Rectal smooth muscle tissue (tissue), 1 donor: Measurements from ENCODE around the gene PON3.

Experiments
- H3K27ac ChIP-seq: one replicate; pipeline ENCODE4 v1.7.0; 2013; ENCODE audit warnings: low read depth, low read length, inconsistent platforms
- H3K27me3 ChIP-seq: one replicate; pipeline ENCODE4 v1.7.0; 2013; ENCODE audit warnings: low read length; ENCODE audit not compliant: control insufficient read depth, insufficient read depth
- H3K36me3 ChIP-seq: one replicate; pipeline ENCODE4 v1.7.0; 2013; ENCODE audit warnings: low read length; ENCODE audit not compliant: control insufficient read depth, insufficient read depth
- H3K4me1 ChIP-seq: one replicate; pipeline ENCODE4 v1.7.0; 2013; ENCODE audit warnings: low read length; ENCODE audit not compliant: control insufficient read depth, insufficient read depth
- H3K4me3 ChIP-seq: one replicate; pipeline ENCODE4 v1.7.0; 2013; ENCODE audit warnings: low read length
- H3K9ac ChIP-seq: one replicate; pipeline ENCODE4 v1.7.0; 2013; ENCODE audit warnings: low read length

Gene PON3

GRCh38 chr7:95396136-95397032 lies at the start of gene PON3:
Gene PON3 (minus strand): TSS chr7:95396375. CDS start chr7:95396350, 25 bp downstream.
- Histone ChIP-seq H3K27me3 (no peaks in the 10 kb centered on the region), H3K9ac (peak within 1 kb of the TSS; percentile 58), H3K36me3 (no peaks in the 10 kb centered on the region), H3K27ac (no peak within 1 kb of the TSS), H3K4me3 (peak within 1 kb of the TSS; percentile 46), H3K4me1 (peaks cover 2% of the 10 kb centered on the region)

GRCh38 chr7:95444796-95445195 lies 48.6 kb upstream of the PON3 start:
- H3K4me3 ChIP-seq: no peak overlapping the region
- H3K36me3 ChIP-seq: no peaks in the 10 kb centered on the region
- no peaks in the 10 kb centered on the region for H3K27me3 ChIP-seq
- H3K4me1 ChIP-seq: no peaks in the 10 kb centered on the region
- H3K9ac ChIP-seq: no peak overlapping the region
- no peak overlapping the region for H3K27ac ChIP-seq

GRCh38 chr7:95441042-95441823 lies 45.1 kb upstream of the PON3 start:
- H3K4me3 ChIP-seq: no peak overlapping the region
- no peak overlapping the region for H3K27ac ChIP-seq
- H3K4me1 ChIP-seq: no peaks in the 10 kb centered on the region
- no peak overlapping the region for H3K9ac ChIP-seq
- H3K27me3 ChIP-seq: no peaks in the 10 kb centered on the region
- H3K36me3 ChIP-seq: no peaks in the 10 kb centered on the region

- Histone ChIP-seq H3K4me1 (no peaks in the 10 kb centered on the region), H3K36me3 (no peaks in the 10 kb centered on the region), H3K27ac (no peak overlapping the region), H3K27me3 (no peaks in the 10 kb centered on the region), H3K9ac (no peak overlapping the region), H3K4me3 (no peak overlapping the region)
These were observed 44.3 kb upstream of the PON3 start for GRCh38 chr7:95440394-95441038.

GRCh38 chr7:95436407-95436806 lies 40.2 kb upstream of the PON3 start:
- Histone ChIP-seq H3K4me1 (peaks cover 2% of the 10 kb centered on the region), H3K27me3 (no peaks in the 10 kb centered on the region), H3K4me3 (no peak overlapping the region), H3K36me3 (no peaks in the 10 kb centered on the region), H3K27ac (no peak overlapping the region), H3K9ac (no peak overlapping the region)

- H3K9ac ChIP-seq: peak overlapping the region; percentile 41
- peak overlapping the region; percentile 66 for H3K27ac ChIP-seq
- no peaks in the 10 kb centered on the region for H3K36me3 ChIP-seq
- no peaks in the 10 kb centered on the region for H3K27me3 ChIP-seq
- peaks cover 2% of the 10 kb centered on the region for H3K4me1 ChIP-seq
- H3K4me3 ChIP-seq: peak overlapping the region; percentile 68
These were observed 39.2 kb upstream of the PON3 start for GRCh38 chr7:95435422-95435780.

GRCh38 chr7:95434557-95435421 lies 38.6 kb upstream of the PON3 start, which contains the start of gene PON2:
Gene PON2 (minus strand): TSS chr7:95435028. CDS start chr7:95434951, 77 bp downstream.
- Histone ChIP-seq H3K4me3 (peak within 1 kb of the TSS; percentile 68), H3K27ac (peak within 1 kb of the TSS; percentile 66), H3K4me1 (peaks cover 2% of the 10 kb centered on the region), H3K36me3 (no peaks in the 10 kb centered on the region), H3K9ac (peak within 1 kb of the TSS; percentile 41), H3K27me3 (no peaks in the 10 kb centered on the region)

- Histone ChIP-seq H3K9ac (no peak overlapping the region), H3K36me3 (no peaks in the 10 kb centered on the region), H3K27ac (peak overlapping the region; percentile 66), H3K4me3 (peak overlapping the region; percentile 68), H3K27me3 (no peaks in the 10 kb centered on the region), H3K4me1 (peaks cover 2% of the 10 kb centered on the region)
These were observed 37.9 kb upstream of the PON3 start for GRCh38 chr7:95433952-95434556.

- Histone ChIP-seq H3K9ac (no peak overlapping the region), H3K4me3 (no peak overlapping the region), H3K27ac (no peak overlapping the region), H3K36me3 (no peaks in the 10 kb centered on the region), H3K4me1 (peaks cover 2% of the 10 kb centered on the region), H3K27me3 (no peaks in the 10 kb centered on the region)
These were observed 37.0 kb upstream of the PON3 start for GRCh38 chr7:95433129-95433528.

GRCh38 chr7:95432606-95433005 lies 36.4 kb upstream of the PON3 start:
- H3K27ac ChIP-seq: no peak overlapping the region
- H3K4me1 ChIP-seq: peaks cover 2% of the 10 kb centered on the region
- no peaks in the 10 kb centered on the region for H3K36me3 ChIP-seq
- no peak overlapping the region for H3K9ac ChIP-seq
- no peak overlapping the region for H3K4me3 ChIP-seq
- H3K27me3 ChIP-seq: no peaks in the 10 kb centered on the region

- Histone ChIP-seq H3K9ac (no peak overlapping the region), H3K36me3 (peaks cover 2% of the 10 kb centered on the region), H3K27me3 (no peaks in the 10 kb centered on the region), H3K4me1 (peaks cover 2% of the 10 kb centered on the region), H3K27ac (no peak overlapping the region), H3K4me3 (no peak overlapping the region)
These were observed 34.7 kb upstream of the PON3 start for GRCh38 chr7:95430864-95431263.
